IMR-90 (cell line): ENCODE measurements around the gene E2F4.

Experiments
- CTCF ChIP-seq: conservative IDR thresholded peaks from 2 replicates; pipeline ENCODE4 v1.5.1; 2012; ENCODE audit warnings: mild to moderate bottlenecking, low read depth, low read length, improper control_type of control experiment
- MAFK ChIP-seq: IDR thresholded peaks from 2 replicates; pipeline ENCODE4 v1.6.1; 2012; ENCODE audit warnings: low read depth, low read length, improper control_type of control experiment
- POLR2A ChIP-seq: IDR thresholded peaks from 2 replicates; pipeline ENCODE4 v1.6.1; 2012; ENCODE audit warnings: mild to moderate bottlenecking, low read depth, low read length

GRCh38 chr16:67206129-67206837 lies 14.3 kb downstream of the E2F4 start:
- no peak for TF ChIP-seq CTCF
- TF ChIP-seq POLR2A: no peak
- TF ChIP-seq MAFK: no peak
